ENCODE results near the gene RPS29. TPM values are rescaled to one million over a fixed set of nuclear protein-coding genes. Genes with fewer than 3 reads are reported as not detected.

Gene RPS29
- total and polyA plus RNA-seq, 10 of the 15 experiments (the other 5 are each of a cell fraction or from before 2014, with no cell fraction given), result 2,685 to 10,815 (median 4,359) TPM

GRCh38 chr14:49550286-49551184, 35.6 kb downstream of the RPS29 start:
- no peaks in the 10 kb centered on the region for H3K27me3 ChIP-seq (replicated peaks in 1 of 2; ENCODE audit: control insufficient read depth in 2 of 2, insufficient read depth in 2 of 2, low read length in 1 of 2)
- no peaks in the 10 kb centered on the region for H3K79me2 ChIP-seq (ENCODE audit: control insufficient read depth, insufficient read depth, low read length)
- ChIA-PET CTCF (interaction anchor here (0.8 to 3.7 kb wide), 9 partner anchors 12 to 90 kb away, joined by 3 to 29 read pairs (median 4); no protein-coding TSS in a partner anchor), POLR2A (no interaction called here), RAD21 (ENCODE audit: unreplicated experiment) (interaction anchor here (0.9 to 2.3 kb wide), 3 partner anchors 53 to 89 kb away, joined by 4 to 12 read pairs (median 5); no protein-coding TSS in a partner anchor), SMC1A (ENCODE audit: uncharacterized antibody, unreplicated experiment) (interaction anchor here (0.6 to 1.6 kb wide), 6 partner anchors 11 to 89 kb away, joined by 3 to 4 read pairs (median 3); no protein-coding TSS in a partner anchor)
- FAIRE-seq, result no peak
- peak; percentile 28; the same call in 1 of the 3 replicates for ATAC-seq
- no peak overlapping the region for H2AFZ ChIP-seq (ENCODE audit: control insufficient read depth, low read depth, low read length)
- intact Hi-C loops (cut with micrococcal nuclease; ENCODE audit: unreplicated experiment), result no loop called here
- no peak for DNase-seq (ENCODE audit: low read depth, low spot score)
- H3K4me3 ChIP-seq, result no peak overlapping the region
- in situ Hi-C loops (cut with MboI), result no loop called here
- H3K9ac ChIP-seq (ENCODE audit: control insufficient read depth, insufficient read depth, low read length), result no peak overlapping the region
- 56% methylated on average over 5 of the region's 5 CpGs for WGBS (ENCODE audit: insufficient coverage, insufficient replicate concordance, low lambda C conversion rate, missing lambda C conversion rate)
- BruUV-seq (replicated peaks), result no TSS peak
- no peaks in the 10 kb centered on the region for H4K20me1 ChIP-seq (ENCODE audit: control insufficient read depth, insufficient read depth)
- no peaks in the 10 kb centered on the region for H3K36me3 ChIP-seq (ENCODE audit: control insufficient read depth in 2 of 2, insufficient read depth in 2 of 2, low read length in 1 of 2)
- no peak overlapping the region for H3K4me2 ChIP-seq (ENCODE audit: control insufficient read depth, insufficient read depth)
- no peaks in the 10 kb centered on the region for H3K4me1 ChIP-seq (ENCODE audit: control insufficient read depth, insufficient read depth, low read length)
- no peak overlapping the region for H3K27ac ChIP-seq (ENCODE audit: control insufficient read depth, insufficient read depth)
- TF ChIP-seq CREM (IDR thresholded peaks at IDR 0.05; ENCODE audit: low read depth) (no peak), CHD2 (IDR thresholded peaks at IDR 0.05; ENCODE audit: borderline replicate concordance, low read depth, low read length) (no peak), RAD21 (IDR thresholded peaks at IDR 0.05; ENCODE audit: insufficient read depth, low read depth, low read length) (0 out of 2 replicates have a peak, but pooled peaks have one; percentile 24), NFYB (IDR thresholded peaks at IDR 0.05; ENCODE audit: insufficient read depth, low read depth, low read length) (no peak), SMC3 (IDR thresholded peaks at IDR 0.05; ENCODE audit: borderline replicate concordance, low read length) (no peak), CTCF (IDR thresholded peaks at IDR 0.05 in 2 of 3, conservative IDR thresholded peaks at IDR 0.05 in 1 of 3; ENCODE audit: control insufficient read depth in 2 of 3, extremely low read depth in 1 of 3, insufficient read depth in 1 of 3, low read depth in 3 of 3, low read length in 3 of 3) (peak in 2 of 3 experiments; percentile 2 to 33; a peak in 1 of 6 replicates)
- H3K9me3 ChIP-seq (replicated peaks; ENCODE audit: control insufficient read depth, insufficient read depth, low read length), result no peaks in the 10 kb centered on the region

Measured in GM12878 (cell line).